Measurements from ENCODE around the gene GPR37L1. TPM values are rescaled to one million over a fixed set of nuclear protein-coding genes. Genes with fewer than 3 reads are reported as not detected.
"Not testable (repeated sequence)": the region's sequence is repeated elsewhere in the genome, so short reads cannot be mapped to it uniquely, and the experiment has no call there.

Gene GPR37L1
- total RNA-seq, 1 donor from 2014 or later: not detected

DNA sequence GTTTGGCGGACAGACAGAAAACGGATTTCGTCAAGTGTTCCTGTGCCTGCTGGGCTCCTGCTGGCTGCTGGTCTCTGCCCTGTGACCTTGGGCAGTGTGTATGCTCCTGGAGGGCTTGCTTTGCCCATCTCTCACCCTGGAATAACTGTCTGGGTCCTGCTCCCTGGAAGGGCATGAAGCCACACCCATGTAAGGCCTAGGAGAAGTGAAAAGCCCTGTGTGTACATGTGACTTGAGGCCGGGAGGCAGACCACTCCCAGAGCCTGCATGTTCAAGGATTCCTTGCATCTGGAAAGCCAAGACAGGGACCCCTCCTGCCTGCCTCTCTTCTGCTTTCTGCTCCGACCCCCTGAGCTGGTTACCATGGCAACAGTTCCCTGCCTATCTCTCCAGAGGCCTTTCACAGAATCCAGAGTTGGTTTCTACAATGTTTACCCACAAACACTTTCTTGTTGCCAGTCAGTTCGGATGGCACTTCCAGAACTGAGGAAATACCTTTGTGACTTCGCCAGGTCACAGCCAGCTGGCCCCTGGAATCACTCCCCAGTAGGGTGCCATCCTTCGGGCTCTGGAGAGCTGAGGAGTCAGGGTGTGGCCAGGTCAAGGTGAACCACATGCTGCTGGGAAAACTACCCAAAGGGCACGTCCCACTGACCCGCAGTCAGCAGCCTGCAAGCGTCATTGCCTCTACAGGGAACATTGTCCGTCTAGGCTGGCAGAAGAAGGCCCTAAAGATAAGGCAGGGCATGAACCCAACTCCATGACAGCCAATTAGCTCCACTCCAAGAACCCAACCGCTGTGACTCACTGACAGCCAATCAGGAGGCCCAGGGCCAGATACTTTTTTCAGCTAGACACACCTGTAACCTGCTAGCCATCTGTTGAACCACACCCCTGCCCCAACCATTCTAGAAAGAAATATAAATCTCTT is 14.7 kb upstream of the GPR37L1 start:
- H3K4me3 Mint-ChIP-seq (ENCODE audit: unreplicated experiment): no peak overlapping the region
- no peak for DNase-seq (ENCODE audit: extremely low spot score, unreplicated experiment)

DNA sequence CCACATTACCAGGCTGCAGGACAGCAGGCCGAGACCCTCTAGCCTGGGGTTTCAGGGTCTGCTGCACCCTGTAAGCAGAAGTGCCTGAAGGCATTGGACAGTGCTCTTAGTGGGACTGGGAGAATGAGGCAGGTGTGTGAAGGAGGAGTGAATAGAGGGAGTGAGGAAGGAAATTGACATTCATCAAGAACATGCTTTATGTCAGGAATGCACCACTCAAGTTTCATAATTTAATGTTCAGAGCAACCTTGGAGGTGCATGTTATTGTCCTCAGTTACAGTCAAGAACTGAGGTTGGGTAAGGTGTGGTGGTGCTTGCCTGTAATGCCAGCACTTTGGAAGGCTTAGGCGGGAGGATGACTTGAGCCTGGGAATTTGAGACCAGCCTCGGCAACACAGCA is 11.7 kb upstream of the GPR37L1 start:
- Mint-ChIP-seq H3K4me1 (ENCODE audit: unreplicated experiment) (peaks cover 28% of the 10 kb centered on the region), H3K9me3 (ENCODE audit: unreplicated experiment) (no peaks in the 10 kb centered on the region), H3K27ac (ENCODE audit: unreplicated experiment) (no peak overlapping the region), H3K27me3 (ENCODE audit: unreplicated experiment) (no peaks in the 10 kb centered on the region), H3K36me3 (ENCODE audit: unreplicated experiment) (no peaks in the 10 kb centered on the region), H3K4me3 (ENCODE audit: unreplicated experiment) (no peak overlapping the region)
- DNase-seq (ENCODE audit: extremely low spot score, unreplicated experiment): no peak
- TF ChIP-seq, protein P1, sequence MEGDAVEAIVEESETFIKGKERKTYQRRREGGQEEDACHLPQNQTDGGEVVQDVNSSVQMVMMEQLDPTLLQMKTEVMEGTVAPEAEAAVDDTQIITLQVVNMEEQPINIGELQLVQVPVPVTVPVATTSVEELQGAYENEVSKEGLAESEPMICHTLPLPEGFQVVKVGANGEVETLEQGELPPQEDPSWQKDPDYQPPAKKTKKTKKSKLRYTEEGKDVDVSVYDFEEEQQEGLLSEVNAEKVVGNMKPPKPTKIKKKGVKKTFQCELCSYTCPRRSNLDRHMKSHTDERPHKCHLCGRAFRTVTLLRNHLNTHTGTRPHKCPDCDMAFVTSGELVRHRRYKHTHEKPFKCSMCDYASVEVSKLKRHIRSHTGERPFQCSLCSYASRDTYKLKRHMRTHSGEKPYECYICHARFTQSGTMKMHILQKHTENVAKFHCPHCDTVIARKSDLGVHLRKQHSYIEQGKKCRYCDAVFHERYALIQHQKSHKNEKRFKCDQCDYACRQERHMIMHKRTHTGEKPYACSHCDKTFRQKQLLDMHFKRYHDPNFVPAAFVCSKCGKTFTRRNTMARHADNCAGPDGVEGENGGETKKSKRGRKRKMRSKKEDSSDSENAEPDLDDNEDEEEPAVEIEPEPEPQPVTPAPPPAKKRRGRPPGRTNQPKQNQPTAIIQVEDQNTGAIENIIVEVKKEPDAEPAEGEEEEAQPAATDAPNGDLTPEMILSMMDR (IDR thresholded peaks at IDR 0.05): no peak

More for the DNA sequence above, 14.7 kb upstream of the GPR37L1 start:
- Mint-ChIP-seq H3K9me3 (ENCODE audit: unreplicated experiment) (no peaks in the 10 kb centered on the region), H3K27me3 (ENCODE audit: unreplicated experiment) (no peaks in the 10 kb centered on the region), H3K4me1 (ENCODE audit: unreplicated experiment) (peaks cover 34% of the 10 kb centered on the region), H3K27ac (ENCODE audit: unreplicated experiment) (peak overlapping the region; percentile 65), H3K36me3 (ENCODE audit: unreplicated experiment) (no peaks in the 10 kb centered on the region)
- TF ChIP-seq, protein P1 (IDR thresholded peaks at IDR 0.05): no peak

DNA sequence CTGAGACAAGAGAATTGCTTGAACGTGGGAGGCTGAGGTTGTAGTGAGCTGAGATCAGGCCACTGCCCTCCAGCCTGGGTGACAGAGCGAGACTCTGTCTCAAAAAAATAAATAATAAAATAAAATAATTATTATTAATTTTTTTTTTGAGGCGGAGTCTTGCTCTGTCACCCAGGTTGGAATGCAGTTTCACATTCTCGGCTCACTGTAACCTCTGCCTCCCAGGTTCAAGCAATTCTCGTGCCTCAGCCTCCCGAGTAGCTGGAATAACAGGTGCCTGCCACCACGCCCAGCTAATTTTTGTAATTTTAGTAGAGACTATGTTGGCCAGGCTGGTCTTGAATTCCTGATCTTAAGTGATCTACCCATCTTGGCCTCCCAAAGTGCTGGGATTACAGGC is 11.1 kb upstream of the GPR37L1 start:
- H3K27me3 Mint-ChIP-seq (ENCODE audit: unreplicated experiment); H3K4me3 Mint-ChIP-seq (ENCODE audit: unreplicated experiment); DNase-seq (ENCODE audit: extremely low spot score, unreplicated experiment); H3K9me3 Mint-ChIP-seq (ENCODE audit: unreplicated experiment); H3K27ac Mint-ChIP-seq (ENCODE audit: unreplicated experiment); H3K36me3 Mint-ChIP-seq (ENCODE audit: unreplicated experiment): not testable (repeated sequence)
- peaks cover 26% of the 10 kb centered on the region for H3K4me1 Mint-ChIP-seq (ENCODE audit: unreplicated experiment)

DNA sequence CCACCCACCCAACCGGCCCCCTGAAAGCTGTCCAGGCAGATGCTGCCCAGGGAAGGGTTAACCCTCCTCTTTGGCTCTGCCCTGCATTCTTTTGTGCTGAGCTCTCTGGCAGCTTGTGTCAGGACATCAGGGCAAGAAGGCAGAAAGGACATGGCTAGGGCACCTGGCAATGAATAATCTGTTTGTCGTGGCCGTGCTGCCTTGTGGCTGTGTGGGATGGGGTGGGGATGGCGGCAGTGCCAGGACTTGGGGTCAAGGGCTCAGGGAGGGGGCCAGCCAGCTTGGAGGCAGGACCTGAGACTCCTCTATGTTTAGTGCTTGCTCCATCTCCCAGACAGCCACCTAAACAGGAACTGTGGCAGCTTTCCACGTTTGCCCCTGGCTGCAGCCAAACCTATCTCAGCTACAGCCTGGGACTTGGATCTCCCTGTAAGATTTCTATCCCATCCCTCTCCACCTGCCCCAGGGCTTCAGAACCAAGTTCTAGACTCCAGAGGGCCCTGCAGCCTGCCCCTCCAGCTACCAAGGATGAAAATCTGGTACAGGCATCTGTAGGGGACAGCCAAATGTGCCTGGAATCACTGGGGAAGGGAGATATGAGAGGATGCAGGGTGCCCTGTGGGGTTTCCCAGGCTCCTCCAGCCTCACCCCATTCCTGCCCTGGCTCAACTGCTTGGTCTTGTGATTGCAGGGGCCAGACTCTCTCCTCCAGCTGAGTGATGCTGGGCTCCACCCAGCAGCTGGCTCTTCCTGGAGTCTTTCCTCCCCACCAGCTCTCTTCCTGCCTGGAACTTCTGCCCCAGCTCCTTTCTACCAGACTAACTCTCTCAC is 9.6 kb upstream of the GPR37L1 start:
- no peak overlapping the region for H3K4me3 Mint-ChIP-seq (ENCODE audit: unreplicated experiment)
- no peak for DNase-seq (ENCODE audit: extremely low spot score, unreplicated experiment)
- no peaks in the 10 kb centered on the region for H3K27me3 Mint-ChIP-seq (ENCODE audit: unreplicated experiment)

DNA sequence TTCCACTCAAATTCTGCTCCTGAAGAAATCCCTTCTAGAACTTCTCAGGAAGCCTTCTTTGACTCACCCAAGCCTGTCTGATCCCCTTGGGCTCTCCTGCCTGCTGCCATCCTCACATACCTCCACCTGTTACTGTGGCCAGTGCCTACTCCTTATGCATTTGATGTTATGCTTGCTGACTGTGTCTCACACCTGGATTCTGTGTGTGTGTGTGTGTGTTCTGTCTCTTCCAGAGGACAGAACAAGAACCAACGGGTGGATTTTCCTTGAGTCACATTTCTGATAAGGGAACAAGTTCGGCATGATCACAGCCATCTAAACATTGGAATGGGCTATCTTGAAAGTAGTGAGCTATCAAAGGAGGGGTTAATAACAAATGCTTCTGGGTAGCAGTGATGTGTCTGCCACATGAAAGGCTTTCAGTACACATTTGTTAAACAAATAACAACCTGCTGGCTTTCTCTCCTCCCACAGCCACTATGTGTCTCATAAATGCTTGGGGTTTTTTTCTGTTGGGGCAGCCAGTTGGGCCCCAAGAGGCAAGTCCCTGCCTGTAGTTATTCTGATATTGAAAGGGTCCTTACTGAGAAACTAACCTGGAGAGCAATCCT is 8.9 kb upstream of the GPR37L1 start:
- DNase-seq (ENCODE audit: extremely low spot score, unreplicated experiment): no peak
- Mint-ChIP-seq H3K36me3 (ENCODE audit: unreplicated experiment) (no peaks in the 10 kb centered on the region), H3K4me3 (ENCODE audit: unreplicated experiment) (no peak overlapping the region), H3K27me3 (ENCODE audit: unreplicated experiment) (no peaks in the 10 kb centered on the region), H3K9me3 (ENCODE audit: unreplicated experiment) (no peaks in the 10 kb centered on the region), H3K4me1 (ENCODE audit: unreplicated experiment) (peaks cover 11% of the 10 kb centered on the region), H3K27ac (ENCODE audit: unreplicated experiment) (peak overlapping the region; percentile 15)
- TF ChIP-seq, protein P1 (IDR thresholded peaks at IDR 0.05): no peak

More for the DNA sequence above, 9.6 kb upstream of the GPR37L1 start:
- Mint-ChIP-seq H3K4me1 (ENCODE audit: unreplicated experiment) (peaks cover 13% of the 10 kb centered on the region), H3K36me3 (ENCODE audit: unreplicated experiment) (no peaks in the 10 kb centered on the region), H3K9me3 (ENCODE audit: unreplicated experiment) (no peaks in the 10 kb centered on the region), H3K27ac (ENCODE audit: unreplicated experiment) (peak overlapping the region; percentile 15)
- TF ChIP-seq, protein P1 (IDR thresholded peaks at IDR 0.05): no peak

Measured in osteocyte (in vitro differentiated cells).